Right cardiac atrium (tissue), 5 donors: Measurements from ENCODE around the gene LEMD1. TPM values are rescaled to one million over a fixed set of nuclear protein-coding genes. Genes with fewer than 3 reads are reported as not detected.

Experiments
- ATAC-seq, 2 donors: fragments of 200-7000 bp; cut with Tn5 transposase; one replicate each; pipeline versions ENCODE4 v1.8.0 to v1.9.1; 2020; ENCODE audit warnings: moderate library complexity in 2 of 2, mild to moderate bottlenecking in 1 of 2
- DNase-seq, 3 donors: peaks; one replicate each; pipeline ENCODE4 v3.0.0-alpha.2; 2020
- H3K27ac ChIP-seq: one replicate; pipeline ENCODE4 v1.5.1; 2013; ENCODE audit warnings: mild to moderate bottlenecking, low read length, control low read depth, moderate library complexity
- H3K27me3 ChIP-seq: one replicate; pipeline ENCODE4 v1.6.1; 2013; ENCODE audit not compliant: control insufficient read depth, insufficient read depth
- H3K4me1 ChIP-seq: one replicate; pipeline ENCODE4 v1.6.1; 2013; ENCODE audit warnings: low read length; ENCODE audit not compliant: control insufficient read depth, insufficient read depth
- H3K4me3 ChIP-seq: one replicate; pipeline ENCODE4 v1.5.1; 2013; ENCODE audit warnings: low read length, control low read depth
- H3K9me3 ChIP-seq: one replicate; pipeline ENCODE4 v1.6.1; 2013; ENCODE audit warnings: low read length; ENCODE audit not compliant: control insufficient read depth
- WGBS: extraction: QIAGEN DNeasy Blood & Tissue Kit; methylation state at CpG from one replicate; pipeline ENCODE4 v1.1.7; 2013; 5-methylcytosine and 5-hydroxymethylcytosine counted together
- intact Hi-C, 4 donors: fragments of 100-400 bp; cut with DNase I; formaldehyde crosslinking; loops; one replicate each; pipeline versions ENCODE4 v1.11.0 to v1.14.0; 2022 to 2023
- polyA plus RNA-seq: library from polyadenylated mRNA; stranded (reverse); fragments of 200-250 nt; gene quantifications from one replicate; pipeline ENCODE4 v1.2.3, GENCODE V29; 2013
- total RNA-seq, 4 donors: library from RNA; stranded (reverse); fragmentation: NEBNext Ultra II Directional; extraction: Animal tissue kit (Norgen Biotek cat#: 25700); gene quantifications; one replicate each; pipeline ENCODE4 v1.2.1, GENCODE V29; 2021
- donor health status: healthy with polysubstance abuse.
- donor health status: DM: no; HTN: yes; CAD: no.
- donor health status: DM: no; HTN: no; CAD: no.
- donor health status: DM: no; HTN: yes; CAD: no; lungs with severe emphysema.
- donor health status: DM: yes; HTN: yes; CAD: no.

Gene LEMD1
- total and polyA plus RNA-seq, 5 donors = not detected

DNA sequence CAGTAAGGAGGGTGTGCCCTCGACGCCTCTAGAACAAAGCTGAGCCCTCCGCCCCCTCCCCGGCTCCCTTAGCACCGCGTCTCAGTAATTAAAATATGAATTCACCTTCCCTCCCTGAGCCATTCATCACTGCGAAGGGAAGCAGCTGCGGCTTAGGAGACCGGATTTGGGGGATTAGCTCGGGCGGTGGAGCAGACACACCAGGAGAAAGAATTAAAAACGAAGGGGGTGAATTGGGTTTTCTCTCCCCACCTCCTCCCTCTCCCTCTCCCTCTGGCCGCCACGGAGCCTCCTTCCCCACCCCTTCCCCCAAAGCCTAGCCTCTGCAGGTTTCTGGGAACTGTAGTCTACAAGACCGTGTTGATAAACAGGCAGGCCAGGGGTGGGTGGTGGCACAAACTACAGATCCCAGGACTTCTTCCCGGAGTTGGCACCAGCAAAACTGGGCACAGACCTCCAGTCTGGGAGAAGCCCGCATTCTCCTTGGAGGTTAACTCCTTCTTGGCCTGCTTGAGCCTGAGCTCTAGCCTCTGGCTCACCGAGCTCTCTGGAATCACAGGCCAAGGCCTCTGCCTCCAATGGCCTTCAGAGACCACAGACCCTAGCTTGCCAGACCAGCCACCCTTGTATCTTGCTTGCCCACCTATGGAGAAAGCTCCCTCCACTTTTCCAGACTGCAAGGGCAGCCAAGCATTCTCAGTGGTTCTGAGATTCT, 23.2 kb upstream of the LEMD1 start:
- H3K9me3 ChIP-seq = no peaks in the 10 kb centered on the region
- 34% methylated on average over 18 of the region's 18 CpGs for WGBS
- ATAC-seq (peak; percentile 66 to 81), DNase-seq (peak; percentile 79 to 86 (median 84))
- H3K4me3 ChIP-seq = peak overlapping the region; percentile 38
- no peaks in the 10 kb centered on the region for H3K27me3 ChIP-seq
- intact Hi-C loops = no loop called here
- peak overlapping the region; percentile 40 for H3K27ac ChIP-seq
- peaks cover 9% of the 10 kb centered on the region for H3K4me1 ChIP-seq

DNA sequence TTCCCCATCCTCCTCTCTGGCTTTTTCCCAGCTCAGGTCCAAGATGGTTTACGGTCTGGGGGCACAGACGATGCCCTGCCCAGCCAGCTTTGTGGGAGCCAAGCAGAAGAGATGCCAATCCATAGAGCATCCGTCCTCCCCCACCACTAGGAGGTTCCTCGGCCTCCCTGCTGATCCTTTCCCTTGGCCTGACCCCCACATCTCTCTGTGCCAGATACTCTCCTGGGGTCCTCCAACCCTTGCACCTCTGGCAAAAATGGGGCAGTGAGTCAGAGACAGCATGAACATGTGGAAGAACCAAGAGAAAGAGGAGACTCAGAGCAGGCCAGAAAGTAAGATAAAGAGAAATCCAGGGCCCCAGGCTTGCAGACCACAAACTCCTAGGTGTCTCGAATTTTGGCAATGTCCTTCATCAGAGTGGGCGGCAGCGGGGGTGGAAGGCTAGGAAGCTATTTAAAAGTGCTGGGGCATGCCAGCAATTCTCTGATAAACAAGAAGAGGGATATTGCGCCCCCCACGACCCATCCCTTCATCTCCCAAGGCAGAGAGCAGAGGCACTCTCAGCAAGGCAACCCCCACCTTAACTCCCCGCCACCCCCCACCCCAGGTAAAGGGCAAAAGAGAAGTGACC, 22.6 kb upstream of the LEMD1 start:
- peaks cover 9% of the 10 kb centered on the region for H3K4me1 ChIP-seq
- DNase-seq (no peak), ATAC-seq (no peak)
- no peaks in the 10 kb centered on the region for H3K9me3 ChIP-seq
- intact Hi-C loops = no loop called here
- H3K4me3 ChIP-seq = peak overlapping the region; percentile 38
- WGBS = 56% methylated on average over 10 of the region's 10 CpGs
- H3K27me3 ChIP-seq = no peaks in the 10 kb centered on the region
- no peak overlapping the region for H3K27ac ChIP-seq

DNA sequence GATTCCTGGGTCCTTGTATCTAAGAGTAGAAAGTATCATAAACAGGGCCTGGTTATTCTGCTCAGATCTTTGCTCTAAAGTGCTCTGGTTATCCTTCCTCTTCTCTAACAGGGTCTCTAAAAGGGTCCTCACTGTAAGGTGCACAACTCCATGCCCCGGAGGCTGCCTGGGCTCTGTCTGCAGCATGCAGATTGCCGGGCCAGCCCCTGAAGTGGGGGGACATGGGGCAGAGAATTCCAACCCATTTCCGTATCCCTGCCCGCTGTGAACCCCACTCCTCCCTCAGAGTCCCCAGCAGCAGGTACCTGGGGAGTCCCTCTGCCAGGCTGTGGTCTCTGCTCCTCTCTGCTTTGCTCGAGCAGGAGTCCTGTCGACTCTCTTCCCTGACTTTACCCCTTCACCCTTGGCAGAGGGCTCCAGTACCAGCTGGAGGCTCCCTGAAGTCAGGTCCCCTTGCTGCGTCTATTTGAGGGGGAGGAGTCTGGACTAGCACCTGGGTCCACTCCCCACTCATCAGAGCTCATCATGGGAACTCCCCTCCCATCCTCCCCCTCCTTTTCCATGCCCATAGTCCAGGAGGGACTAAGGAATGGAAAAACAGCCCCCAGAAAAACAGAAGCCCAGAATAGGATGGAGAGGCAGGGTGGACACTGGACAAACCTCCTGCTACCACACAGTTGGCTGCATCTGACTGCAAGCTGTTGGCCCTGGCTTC, 21.9 kb upstream of the LEMD1 start:
- no peak for ATAC-seq
- DNase-seq = no peak
- Histone ChIP-seq H3K9me3 (no peaks in the 10 kb centered on the region), H3K4me1 (peaks cover 15% of the 10 kb centered on the region), H3K27ac (no peak overlapping the region), H3K27me3 (no peaks in the 10 kb centered on the region), H3K4me3 (no peak overlapping the region)
- 84% methylated on average over 7 of the region's 7 CpGs for WGBS
- intact Hi-C loops = no loop called here

DNA sequence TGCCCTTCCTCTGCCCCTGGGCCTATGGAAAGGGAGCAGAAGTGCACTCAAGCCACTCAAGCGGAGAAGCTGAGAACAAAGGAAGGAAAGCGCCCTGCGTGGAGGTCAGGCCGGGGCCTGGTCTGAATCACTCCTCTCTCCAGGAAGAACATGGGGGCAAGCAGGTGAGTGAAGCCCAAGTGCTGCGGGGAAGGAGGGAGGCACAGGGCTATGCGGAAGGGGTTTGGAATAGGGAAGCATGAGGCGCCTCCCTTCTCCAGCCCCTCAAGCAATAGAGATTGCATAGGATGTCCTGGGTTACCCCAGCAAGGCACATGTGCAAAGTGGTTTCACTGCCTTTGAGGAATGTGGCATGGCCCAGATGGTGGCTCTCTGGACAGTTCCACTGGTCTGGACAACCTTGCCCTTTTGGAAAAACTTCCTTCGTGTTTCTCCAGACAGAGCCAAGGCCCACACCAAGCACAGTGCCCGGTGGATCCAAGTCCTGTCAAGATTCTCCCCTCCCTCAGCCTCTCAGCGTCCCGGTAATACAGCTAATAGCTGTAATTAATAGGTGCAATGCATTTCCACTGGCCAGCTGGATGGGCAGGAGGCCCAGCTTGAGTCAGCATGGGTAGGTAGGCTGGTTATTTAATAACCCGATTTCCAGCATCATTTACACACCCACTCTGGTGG, 20.3 kb upstream of the LEMD1 start:
- Histone ChIP-seq H3K9me3 (no peaks in the 10 kb centered on the region), H3K4me3 (no peak overlapping the region), H3K27me3 (no peaks in the 10 kb centered on the region), H3K4me1 (peaks cover 22% of the 10 kb centered on the region), H3K27ac (peak overlapping the region; percentile 9)
- no peak for ATAC-seq
- 79% methylated on average over 12 of the region's 12 CpGs for WGBS
- intact Hi-C loops = no loop called here
- DNase-seq = no peak

DNA sequence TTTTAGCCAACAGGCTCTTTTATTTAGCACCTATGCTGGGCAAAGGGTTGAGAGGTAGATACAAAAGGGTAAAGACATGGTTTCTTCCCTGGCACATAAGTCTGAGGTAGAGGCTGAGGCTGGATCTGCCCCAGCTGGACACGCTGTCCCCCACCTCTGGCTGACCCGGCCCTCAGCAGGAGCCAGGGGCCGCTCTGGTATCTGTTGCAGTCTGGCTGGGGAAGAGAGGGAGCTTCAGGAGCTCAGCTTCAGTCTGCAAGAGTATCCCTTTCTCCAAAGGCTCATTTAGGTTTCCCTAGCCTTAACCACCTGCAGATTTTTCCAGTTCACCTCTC, 19.8 kb upstream of the LEMD1 start:
- intact Hi-C loops = no loop called here
- Histone ChIP-seq H3K27ac (peak overlapping the region; percentile 9), H3K27me3 (no peaks in the 10 kb centered on the region), H3K4me3 (no peak overlapping the region), H3K9me3 (no peaks in the 10 kb centered on the region), H3K4me1 (peaks cover 22% of the 10 kb centered on the region)
- 66% methylated on average over 3 of the region's 3 CpGs for WGBS
- ATAC-seq (no peak), DNase-seq (no peak)

GRCh38 chr1:205441318-205441633, 19.4 kb upstream of the LEMD1 start:
- intact Hi-C loops = no loop called here
- DNase-seq (no peak), ATAC-seq (no peak)
- Histone ChIP-seq H3K4me1 (peaks cover 22% of the 10 kb centered on the region), H3K27ac (peak overlapping the region; percentile 34), H3K4me3 (no peak overlapping the region), H3K9me3 (no peaks in the 10 kb centered on the region), H3K27me3 (no peaks in the 10 kb centered on the region)
- 81% methylated on average over 6 of the region's 6 CpGs for WGBS

- no peak overlapping the region for H3K4me3 ChIP-seq
- no peak overlapping the region for H3K27ac ChIP-seq
- DNase-seq (peak; percentile 71 to 81 (median 80)), ATAC-seq (peak; percentile 63 to 68)
- WGBS = 50% methylated on average over 15 of the region's 15 CpGs
- intact Hi-C loops = no loop called here
- no peaks in the 10 kb centered on the region for H3K9me3 ChIP-seq
- H3K4me1 ChIP-seq = peaks cover 22% of the 10 kb centered on the region
- no peaks in the 10 kb centered on the region for H3K27me3 ChIP-seq
These were observed 18.8 kb upstream of the LEMD1 start for GRCh38 chr1:205440476-205441317.

DNA sequence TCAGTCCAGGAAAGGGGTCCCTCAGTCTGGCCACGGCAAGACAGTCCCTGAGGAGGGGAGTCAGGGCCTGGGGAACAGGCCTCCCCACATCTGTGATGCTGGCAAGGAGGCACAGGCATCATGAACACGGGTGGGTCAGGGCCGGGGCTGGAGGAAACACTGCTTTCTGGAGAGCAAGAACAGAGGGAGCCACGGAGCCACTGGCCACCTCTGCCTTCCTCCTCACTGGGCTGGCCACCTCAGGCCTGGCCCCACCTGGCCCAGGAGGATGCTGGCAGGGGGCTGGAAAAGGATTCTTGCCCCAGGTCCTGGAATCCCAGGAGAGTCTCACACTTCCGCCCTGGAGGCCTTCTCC, 18.2 kb upstream of the LEMD1 start:
- Histone ChIP-seq H3K27me3 (no peaks in the 10 kb centered on the region), H3K9me3 (no peaks in the 10 kb centered on the region), H3K4me1 (peaks cover 18% of the 10 kb centered on the region), H3K27ac (no peak overlapping the region), H3K4me3 (no peak overlapping the region)
- no peak for DNase-seq
- ATAC-seq = no peak
- intact Hi-C loops = no loop called here
- 70% methylated on average over 5 of the region's 5 CpGs for WGBS

DNA sequence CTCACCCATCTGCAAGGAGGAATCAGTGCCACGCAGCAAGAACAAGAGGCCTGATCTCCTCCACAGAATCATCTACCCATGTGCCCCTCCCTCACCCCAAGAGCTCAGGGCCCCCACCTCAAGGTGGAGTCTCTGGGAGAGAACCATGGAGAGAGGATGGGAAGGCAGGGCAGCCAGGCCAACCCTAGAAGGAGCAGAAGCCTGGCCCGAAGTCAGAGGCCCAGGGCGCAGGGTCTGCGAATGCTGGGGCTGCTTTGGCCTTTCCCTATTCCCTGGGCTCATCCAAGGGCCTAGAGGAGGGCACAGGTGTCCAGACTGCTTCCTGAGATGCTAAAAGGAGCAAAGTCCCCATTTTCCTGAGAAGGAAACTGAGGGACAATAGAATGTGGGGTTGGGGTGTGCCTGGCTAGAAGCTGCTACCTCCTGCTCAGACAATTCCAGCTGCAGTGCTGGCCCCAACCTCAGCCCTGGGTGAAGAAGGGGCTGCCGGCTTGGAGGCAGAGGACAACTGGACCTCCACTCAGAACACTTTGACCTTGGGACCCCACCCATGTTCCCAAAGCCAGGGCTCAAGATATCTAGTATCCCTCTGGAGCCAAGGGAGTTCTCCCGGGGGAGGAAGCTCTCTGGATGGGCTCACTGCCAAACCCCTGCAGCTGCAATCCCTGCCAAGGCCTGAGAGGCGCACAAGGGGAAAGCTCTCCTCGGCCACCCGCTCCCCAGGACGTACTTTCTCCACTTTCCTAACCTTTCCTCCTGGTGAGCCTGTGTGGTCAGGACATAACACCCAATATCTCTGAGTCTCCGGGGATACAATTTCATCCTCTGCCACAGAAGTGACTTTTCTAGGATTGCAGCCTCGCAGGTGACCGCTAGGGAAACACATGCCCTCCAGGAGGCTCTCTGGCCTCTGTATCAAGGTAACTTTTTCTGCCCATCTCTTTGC, 16.6 kb upstream of the LEMD1 start:
- intact Hi-C loops = loop anchor here in 1 of 4 donors (10.0 kb wide), 1 partner anchor 46 kb away; no protein-coding TSS in a partner anchor
- H3K27me3 ChIP-seq = no peaks in the 10 kb centered on the region
- DNase-seq (peak; percentile 86 to 93 (median 92)), ATAC-seq (peak; percentile 81 to 87)
- no peaks in the 10 kb centered on the region for H3K9me3 ChIP-seq
- peak overlapping the region; percentile 10 for H3K27ac ChIP-seq
- peaks cover 18% of the 10 kb centered on the region for H3K4me1 ChIP-seq
- WGBS = 43% methylated on average over 13 of the region's 13 CpGs
- H3K4me3 ChIP-seq = no peak overlapping the region

DNA sequence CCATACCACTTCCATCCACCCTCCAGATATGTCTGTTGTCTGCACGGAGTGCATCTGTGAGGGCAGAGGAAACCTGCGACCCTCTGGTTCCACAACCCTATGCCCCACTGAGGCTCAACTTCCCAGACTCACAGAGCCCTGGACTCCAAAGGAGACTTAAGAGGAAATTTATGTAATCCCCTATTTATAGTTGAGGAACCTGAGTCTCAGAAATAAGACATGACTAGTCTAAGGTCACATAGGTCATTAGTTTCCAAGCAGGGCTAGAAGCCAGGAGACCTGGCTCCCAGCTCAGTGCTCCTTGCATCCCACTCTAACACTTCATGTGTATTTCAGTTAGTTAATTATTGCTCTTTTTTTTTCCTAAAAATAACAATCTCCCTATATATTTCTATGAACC, 15.7 kb upstream of the LEMD1 start:
- ATAC-seq = no peak
- Histone ChIP-seq H3K27ac (no peak overlapping the region), H3K27me3 (no peaks in the 10 kb centered on the region), H3K4me1 (peaks cover 18% of the 10 kb centered on the region), H3K4me3 (no peak overlapping the region), H3K9me3 (no peaks in the 10 kb centered on the region)
- DNase-seq = no peak
- intact Hi-C loops = loop anchor here in 1 of 4 donors (10.0 kb wide), 1 partner anchor 47 kb away; no protein-coding TSS in a partner anchor
- 82% methylated on average over 2 of the region's 2 CpGs for WGBS
